ENCODE measurements around the gene SOX12. TPM values are rescaled to one million over a fixed set of nuclear protein-coding genes. Genes with fewer than 3 reads are reported as not detected.
A peak's percentile ranks its signal among the peaks of the same experiment; 100 is the strongest.

Gene SOX12
- total RNA-seq (10 to 100 TPM in 6 of 10 donors, 1 to 10 TPM in 4; 7.2 to 16.5 (median 10.9) TPM), polyA plus RNA-seq (1 to 10 TPM; 4.5 to 5.2 TPM)
- long read RNA-seq, donor 1, full-length matches to known transcripts, result 11 of 11 reads
- long read RNA-seq, donor 1, partial matches to known transcripts, result 0 of 11 reads
- long read RNA-seq, donor 1, other reads (novel, unspliced or antisense), result 0 of 11 reads
- long read RNA-seq, donor 2, full-length matches to known transcripts, result 6 of 6 reads
- long read RNA-seq, donor 2, partial matches to known transcripts, result 0 of 6 reads
- long read RNA-seq, donor 2, other reads (novel, unspliced or antisense), result 0 of 6 reads
- long read RNA-seq, donor 3, full-length matches to known transcripts, result 3 of 3 reads
- long read RNA-seq, donor 3, partial matches to known transcripts, result 0 of 3 reads
- long read RNA-seq, donor 3, other reads (novel, unspliced or antisense), result 0 of 3 reads

GRCh38 chr20:325045-325888 is at the start of gene SOX12:
TSS of gene SOX12 (plus strand) at chr20:325552. CDS start at chr20:325925, 373 bp downstream.
- DNase-seq, result peak; percentile 97 to 98
- Histone ChIP-seq H3K36me3 (peaks cover 0 to 7% (median 0%) of the 10 kb centered on the region in 9 donors), H3K27ac (peak within 1 kb of the TSS; percentile 85 to 98 (median 95)), H3K4me1 (peaks cover 5 to 49% (median 26%) of the 10 kb centered on the region in 9 donors), H3K27me3 (peaks cover 0 to 9% (median 0%) of the 10 kb centered on the region in 7 donors), H3K4me3 (peak within 1 kb of the TSS; percentile 50 to 83 (median 73)), H3K9me3 (no peaks in the 10 kb centered on the region)
- intact Hi-C loops (cut with DNase I), result loop anchor here in 5 of 10 donors (1.0 to 10.0 kb wide), 7 partner anchors 14 to 58 kb away; partner anchors contain the start of gene ZCCHC3 (in 1 of the 5)
- 0% methylated on average over 46 to 106 of the region's 106 CpGs for WGBS, 2 donors
- peak; percentile 76 to 88 (median 82) for ATAC-seq
- TF ChIP-seq CTCF (IDR thresholded peaks at IDR 0.05), result no peak

DNA sequence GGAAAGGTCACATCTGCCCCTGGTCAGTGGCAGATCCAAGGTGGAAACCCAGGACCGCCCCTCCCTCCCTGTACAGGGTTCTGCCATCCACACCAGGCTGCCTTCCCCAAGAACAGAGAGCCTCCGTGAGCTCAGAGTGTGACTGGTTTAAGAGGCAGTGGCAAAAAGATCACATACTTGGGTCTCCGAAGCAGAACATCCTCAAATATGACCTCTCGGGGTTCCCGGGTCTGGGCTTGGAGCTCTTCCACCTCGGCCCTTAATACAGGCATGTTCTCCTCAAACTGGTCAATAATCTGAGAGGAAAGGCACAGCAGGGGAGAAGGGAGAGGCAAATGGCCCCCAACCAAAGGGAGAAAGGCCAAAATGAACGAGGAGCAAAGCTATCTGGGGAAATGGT is 49.6 kb upstream of the SOX12 start:
- intact Hi-C loops (cut with DNase I), result loop anchor here in 4 of 10 donors (5.0 to 10.0 kb wide), 3 partner anchors 49 to 59 kb away; partner anchors contain the start of gene SOX12 (in 3 of the 4)
- 92% methylated on average over 7 of the region's 7 CpGs for WGBS, 2 donors
- ATAC-seq, result no peak

DNA sequence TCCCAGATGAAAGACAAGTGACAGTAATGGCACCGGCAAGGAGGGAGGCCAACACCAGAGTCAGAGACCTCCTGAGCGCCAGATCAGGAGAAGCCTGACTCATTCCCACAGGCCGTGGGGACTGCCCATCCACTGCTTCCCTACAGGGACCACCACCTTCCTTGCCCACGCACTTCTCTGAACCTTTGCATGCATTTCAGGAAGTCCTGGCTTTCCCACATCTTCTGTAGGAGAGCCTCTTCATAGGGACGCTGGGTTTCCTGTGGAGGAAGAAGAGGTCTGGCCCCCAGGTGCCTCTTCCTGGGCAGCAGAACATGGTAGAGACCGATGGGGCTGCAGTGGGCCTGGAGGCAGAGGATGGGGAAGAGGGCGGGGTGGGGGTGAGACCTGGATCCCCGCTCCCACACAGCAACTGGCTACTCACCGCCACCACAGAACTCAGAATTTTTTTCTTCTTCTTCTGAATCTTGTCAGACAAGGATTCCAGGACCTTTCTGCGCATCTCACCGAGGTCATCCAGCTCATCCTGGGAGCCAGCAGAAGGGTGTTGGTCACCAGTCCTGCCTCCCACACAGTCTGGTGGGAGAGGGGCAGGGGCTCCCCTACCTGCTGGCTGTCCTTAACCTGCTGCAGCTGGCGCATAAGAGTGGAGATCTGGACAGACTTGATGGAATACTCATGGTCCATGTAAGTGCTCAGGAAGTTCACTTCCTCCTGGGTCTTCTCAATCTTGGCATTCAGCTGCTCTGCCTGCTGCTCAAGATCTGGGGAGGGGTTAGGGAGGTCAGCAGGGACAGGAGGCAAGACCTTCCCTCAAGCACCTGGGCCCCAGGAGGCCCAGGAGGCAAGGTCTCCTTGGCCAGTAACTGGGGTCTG is 48.5 kb upstream of the SOX12 start:
- 92 to 93% methylated on average over 12 of the region's 12 CpGs for WGBS, 2 donors
- Histone ChIP-seq H3K36me3 (peaks cover 0 to 50% (median 4%) of the 10 kb centered on the region in 9 donors), H3K27me3 (no peaks in the 10 kb centered on the region), H3K27ac (no peak overlapping the region), H3K9me3 (no peaks in the 10 kb centered on the region), H3K4me1 (no peaks in the 10 kb centered on the region), H3K4me3 (no peak overlapping the region)
- no peak for DNase-seq
- intact Hi-C loops (cut with DNase I), result loop anchor here in 4 of 10 donors (5.0 to 10.0 kb wide), 3 partner anchors 48 to 58 kb away; partner anchors contain the start of gene SOX12 (in 3 of the 4)
- TF ChIP-seq CTCF (IDR thresholded peaks at IDR 0.05), result no peak
- no peak for ATAC-seq

More for the DNA sequence above, 49.6 kb upstream of the SOX12 start:
- Histone ChIP-seq H3K27ac (no peak overlapping the region), H3K9me3 (no peaks in the 10 kb centered on the region), H3K36me3 (peaks cover 0 to 39% (median 4%) of the 10 kb centered on the region in 9 donors), H3K4me1 (no peaks in the 10 kb centered on the region), H3K27me3 (no peaks in the 10 kb centered on the region), H3K4me3 (no peak overlapping the region)
- no peak for DNase-seq
- TF ChIP-seq CTCF (IDR thresholded peaks at IDR 0.05), result no peak
